H1 (cell line): Measurements from ENCODE around the gene CCBE1. TPM values are rescaled to one million over a fixed set of nuclear protein-coding genes. Genes with fewer than 3 reads are reported as not detected.

Experiments
- CHD1 ChIP-seq: IDR thresholded peaks from 2 replicates; pipeline ENCODE4 v1.6.1; 2012; ENCODE audit warnings: low read depth, low read length, improper control_type of control experiment
- HDAC6 ChIP-seq: IDR thresholded peaks from one replicate; pipeline ENCODE4 v1.7.1; 2012; ENCODE audit warnings: low read depth, mild to moderate bottlenecking, inconsistent platforms, low read length, moderate library complexity
- KDM5A ChIP-seq: fragments of 200-600 bp; IDR thresholded peaks from 2 replicates; pipeline ENCODE4 v1.7.1; 2012; ENCODE audit warnings: mild to moderate bottlenecking, low read length, inconsistent platforms, mixed read lengths
- TAF7 ChIP-seq: optimal IDR thresholded peaks from 2 replicates; pipeline ENCODE3; 2011; ENCODE audit warnings: low read depth, mild to moderate bottlenecking, inconsistent platforms, low read length, moderate library complexity, borderline replicate concordance
- ZNF274 ChIP-seq: IDR thresholded peaks from 2 replicates; pipeline ENCODE4 v1.7.0; 2012; ENCODE audit warnings: low read length, borderline replicate concordance; ENCODE audit errors: extremely low read depth
- polyA plus RNA-seq, 7 experiments: library from polyadenylated mRNA; depleted of rRNA in 3 of 7; stranded (reverse) in 5 of 7; unstranded in 2 of 7; fragments of >200 nt in 5 of 7; fragments of 200-250 nt in 2 of 7; gene quantifications; 1 replicate in 5 of 7; 2 replicates in 1 of 7; 4 replicates in 1 of 7; pipeline versions ENCODE4 v1.2.1 to v1.2.3, GENCODE V29; 2011 to 2013; ENCODE audit warnings: missing spikeins in 2 of 7, mixed read lengths in 2 of 7
- total RNA-seq: library from RNA; stranded (reverse); fragmentation: NEBNext Ultra II Directional; extraction: Animal tissue kit (Norgen Biotek cat#: 25700); gene quantifications from 2 replicates; pipeline ENCODE4 v1.2.1, GENCODE V29; 2021
- TF ChIP-seq, protein P1 (sequence below): IDR thresholded peaks from 2 replicates; pipeline ENCODE4 v1.6.1; 2011; ENCODE audit warnings: low read length, improper control_type of control experiment

Gene CCBE1
- total and polyA plus RNA-seq, 2 of the 8 experiments (the other 6 are each of a cell fraction or from before 2014, with no cell fraction given) = 2.1 to 2.6 TPM

DNA sequence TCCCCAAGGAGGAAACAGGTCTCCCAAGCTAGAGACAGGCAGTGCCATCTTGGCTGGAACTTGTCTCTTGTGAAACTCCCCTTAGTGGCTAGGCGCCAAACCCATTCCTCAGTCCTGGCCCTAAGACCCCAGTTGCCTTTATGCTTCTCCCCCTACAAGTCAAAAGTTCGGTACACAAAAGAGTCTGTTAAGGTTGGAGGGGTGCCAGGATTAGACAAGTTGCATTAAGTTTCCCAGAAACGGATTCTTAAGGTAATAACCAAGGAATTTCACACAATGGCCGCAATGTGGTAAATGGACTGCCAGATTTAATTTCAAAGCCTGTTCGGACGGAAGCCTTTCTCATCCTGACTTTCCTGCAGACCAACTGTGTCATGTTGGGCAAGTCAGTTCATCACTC lies 80.7 kb downstream of the CCBE1 start (continued):
- TF ChIP-seq KDM5A (no peak), CHD1 (no peak), HDAC6 (no peak), TAF7 (no peak), ZNF274 (no peak)
- TF ChIP-seq, protein P1, sequence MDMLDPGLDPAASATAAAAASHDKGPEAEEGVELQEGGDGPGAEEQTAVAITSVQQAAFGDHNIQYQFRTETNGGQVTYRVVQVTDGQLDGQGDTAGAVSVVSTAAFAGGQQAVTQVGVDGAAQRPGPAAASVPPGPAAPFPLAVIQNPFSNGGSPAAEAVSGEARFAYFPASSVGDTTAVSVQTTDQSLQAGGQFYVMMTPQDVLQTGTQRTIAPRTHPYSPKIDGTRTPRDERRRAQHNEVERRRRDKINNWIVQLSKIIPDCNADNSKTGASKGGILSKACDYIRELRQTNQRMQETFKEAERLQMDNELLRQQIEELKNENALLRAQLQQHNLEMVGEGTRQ = no peak
